ENCODE measurements around the gene SLC29A4. TPM values are rescaled to one million over a fixed set of nuclear protein-coding genes. Genes with fewer than 3 reads are reported as not detected.
"Not testable (repeated sequence)": the region's sequence is repeated elsewhere in the genome, so short reads cannot be mapped to it uniquely, and the experiment has no call there.

The SLC29A4 gene
- total RNA-seq, 1 experiment from 2014 or later = 43.1 TPM

DNA sequence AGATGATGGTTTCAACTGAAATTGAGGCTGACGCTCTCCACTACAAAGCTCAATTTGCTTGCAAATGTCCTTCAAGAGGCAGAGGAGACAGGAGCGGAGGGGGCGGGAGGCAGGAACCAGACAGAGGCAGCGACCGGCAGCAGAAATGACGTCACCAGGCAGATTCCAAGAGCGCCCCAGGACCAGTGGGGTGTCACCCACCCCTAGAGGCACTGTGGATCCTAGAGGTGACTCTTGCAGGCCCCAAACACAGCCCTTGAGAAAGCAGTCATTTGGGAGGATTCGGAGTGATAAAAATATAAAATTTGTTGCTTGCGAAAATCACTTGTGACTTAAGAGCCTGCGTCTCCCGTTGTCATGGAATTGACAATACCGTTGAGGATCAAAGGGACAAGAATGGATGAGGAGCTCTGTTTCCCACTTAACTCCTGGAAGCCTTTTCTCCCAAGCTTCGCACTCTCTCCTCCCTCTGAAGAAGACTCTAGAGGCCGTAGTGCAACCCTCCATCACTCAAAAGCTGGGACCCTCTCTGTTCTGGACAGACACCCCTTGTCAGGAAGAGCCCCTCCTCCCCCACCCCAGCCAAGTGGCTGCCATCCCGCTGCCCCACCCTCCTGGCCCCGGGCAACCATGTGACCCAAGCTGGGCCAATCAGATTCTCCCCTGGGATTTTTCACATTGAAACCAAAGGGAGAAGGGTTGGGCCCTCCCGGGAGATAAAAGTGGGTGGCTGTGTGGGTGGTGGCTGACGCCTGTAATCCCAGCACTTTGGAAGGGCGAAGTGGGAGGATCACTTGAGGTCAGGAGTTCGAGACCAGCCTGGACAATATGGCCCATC is 16.3 kb upstream of the SLC29A4 start:
- H3K4me1 ChIP-seq = peaks cover 6% of the 10 kb centered on the region; the same call in 1 of the 2 replicates
- H3K27ac ChIP-seq = no peak overlapping the region
- H3K27me3 ChIP-seq = no peaks in the 10 kb centered on the region
- peak overlapping the region; percentile 33; the same call in 1 of the 2 replicates for H3K4me3 ChIP-seq
- DNase-seq = peak; percentile 66 to 68
- no peaks in the 10 kb centered on the region for H3K9me3 ChIP-seq (replicated peaks)
- H3K36me3 ChIP-seq = no peaks in the 10 kb centered on the region

DNA sequence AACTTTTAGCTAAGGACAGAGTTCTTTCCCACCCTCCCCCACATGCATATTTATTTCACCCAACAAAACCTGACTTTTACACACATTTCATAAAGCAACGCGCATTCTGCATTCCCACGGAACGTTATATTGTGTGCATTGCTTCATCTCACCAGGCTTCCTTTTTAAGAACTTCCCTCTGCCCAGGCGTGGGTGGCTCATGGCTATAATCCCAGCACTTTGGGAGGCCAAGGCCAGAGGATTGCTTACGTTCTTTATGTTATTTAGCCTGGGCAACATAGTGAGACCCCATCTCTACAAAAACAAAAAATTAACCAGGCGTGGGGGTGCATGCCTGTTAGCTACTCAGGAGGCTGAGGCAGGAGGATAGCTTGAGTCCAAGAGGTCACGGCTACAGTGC is 14.9 kb upstream of the SLC29A4 start:
- not testable (repeated sequence) for H3K9me3 ChIP-seq (replicated peaks); DNase-seq; H3K36me3 ChIP-seq

DNA sequence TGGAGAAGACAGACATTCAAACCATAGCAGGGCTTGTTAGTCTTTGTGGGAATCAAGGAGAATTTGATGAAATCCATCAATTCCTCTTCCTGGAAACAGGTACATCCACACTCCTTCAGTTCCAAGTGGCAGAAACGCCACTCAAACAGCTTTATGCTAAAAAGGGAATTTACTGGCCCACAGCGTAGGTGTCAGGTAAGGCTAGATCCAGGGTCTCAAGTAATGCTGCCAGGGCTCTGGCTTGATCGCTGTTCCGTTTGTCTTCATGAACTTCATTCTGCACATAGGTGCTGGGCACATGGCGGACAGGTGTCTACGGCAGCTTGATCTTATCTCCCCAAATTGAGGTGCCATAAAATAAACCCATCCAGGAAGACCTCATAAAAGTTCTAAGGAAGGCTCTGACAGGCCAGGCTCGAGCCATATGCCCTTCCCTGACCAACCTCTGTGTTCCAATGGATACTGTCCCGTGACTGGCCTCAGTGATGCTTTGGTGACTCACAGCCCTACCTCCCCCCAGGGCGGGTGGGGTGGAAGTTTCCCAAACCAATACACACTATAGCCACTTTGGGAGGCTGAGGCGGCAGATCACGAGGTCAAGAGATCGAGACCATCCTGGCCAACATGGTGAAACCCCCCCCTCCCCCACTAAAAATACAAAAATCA is 12.6 kb upstream of the SLC29A4 start:
- H3K36me3 ChIP-seq; H3K27ac ChIP-seq; DNase-seq; H3K4me3 ChIP-seq; H3K4me1 ChIP-seq; H3K9me3 ChIP-seq (replicated peaks); H3K27me3 ChIP-seq: not testable (repeated sequence)

More for the DNA sequence above, 14.9 kb upstream of the SLC29A4 start:
- H3K27ac ChIP-seq, H3K27me3 ChIP-seq, H3K4me1 ChIP-seq, H3K4me3 ChIP-seq: not testable (repeated sequence)

DNA sequence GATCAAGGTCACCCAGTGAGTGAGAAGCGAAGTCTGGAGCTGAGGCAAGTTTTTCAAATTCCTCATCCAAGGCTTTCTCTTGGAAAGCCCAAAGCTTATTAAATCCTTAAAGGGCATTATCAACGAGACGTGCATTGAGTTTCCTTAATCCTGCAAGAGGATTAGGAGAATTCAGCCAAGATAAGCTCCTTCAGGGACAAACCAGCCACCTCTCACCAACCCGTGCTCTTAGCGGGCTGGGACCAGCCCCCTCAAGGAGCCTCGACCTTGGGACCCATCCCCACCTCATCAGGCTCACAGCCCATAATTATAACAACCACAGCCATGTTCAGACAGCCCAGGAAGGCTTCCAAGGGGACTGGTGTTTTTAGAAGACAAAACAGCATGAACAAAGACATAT is 12.0 kb upstream of the SLC29A4 start:
- H3K27me3 ChIP-seq = peaks cover 5% of the 10 kb centered on the region; the same call in 1 of the 2 replicates
- DNase-seq = no peak
- H3K27ac ChIP-seq = no peak overlapping the region
- no peaks in the 10 kb centered on the region for H3K9me3 ChIP-seq (replicated peaks)
- H3K36me3 ChIP-seq = no peaks in the 10 kb centered on the region
- no peak overlapping the region for H3K4me3 ChIP-seq
- H3K4me1 ChIP-seq = peaks cover 6% of the 10 kb centered on the region; the same call in 1 of the 2 replicates

DNA sequence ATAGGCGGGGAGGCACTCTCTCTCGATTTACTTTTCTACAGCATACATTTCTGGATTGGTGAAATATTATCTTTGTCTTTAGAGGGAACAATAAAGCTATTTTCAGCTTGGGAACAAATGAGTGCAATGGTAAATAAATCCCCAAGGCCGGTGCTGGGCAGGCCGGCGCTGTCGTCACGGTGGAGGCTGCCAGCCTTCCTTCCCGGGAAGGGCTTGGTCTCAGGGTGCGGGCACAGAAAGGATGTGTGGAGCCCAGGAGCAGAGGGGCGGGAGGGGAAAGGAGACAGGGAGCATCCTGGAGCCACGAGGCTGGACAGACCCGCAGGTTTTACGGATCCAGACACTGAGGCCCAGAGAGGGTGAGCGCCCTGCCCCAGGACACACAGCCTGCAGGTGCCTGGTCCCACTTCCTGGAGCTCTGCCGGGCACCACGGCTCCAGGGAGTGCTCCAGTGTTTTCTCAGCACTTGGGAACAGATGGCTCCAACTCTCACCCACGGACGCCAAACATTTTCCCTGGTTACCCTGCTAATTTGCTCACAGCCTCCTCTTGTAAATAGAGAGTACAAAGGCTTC is 8.8 kb upstream of the SLC29A4 start:
- not testable (repeated sequence) for H3K4me1 ChIP-seq; H3K4me3 ChIP-seq; H3K9me3 ChIP-seq (replicated peaks); DNase-seq; H3K27ac ChIP-seq; H3K36me3 ChIP-seq
- peaks cover 10% of the 10 kb centered on the region; the same call in 1 of the 2 replicates for H3K27me3 ChIP-seq

DNA sequence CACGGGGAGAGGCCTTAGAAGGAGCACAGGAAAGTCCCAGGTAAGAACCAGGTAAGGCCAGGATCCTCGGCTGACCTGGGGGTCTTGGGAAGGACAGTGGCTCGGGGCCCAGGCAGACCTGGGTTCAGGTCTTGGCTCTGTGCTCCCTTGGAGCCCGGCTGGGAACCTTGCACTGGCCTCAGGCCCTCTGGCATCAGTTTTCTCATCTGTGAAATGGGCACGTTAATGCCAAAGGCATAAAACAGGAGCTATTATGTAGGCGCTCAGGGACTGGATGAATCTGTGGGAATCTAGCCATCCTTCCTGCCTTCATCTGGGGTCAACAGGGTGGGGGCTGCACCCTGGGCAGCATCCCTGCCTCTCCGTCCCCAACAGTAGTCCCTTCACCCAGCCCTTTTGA is 8.3 kb upstream of the SLC29A4 start:
- Histone ChIP-seq H3K4me1 (no peaks in the 10 kb centered on the region), H3K4me3 (no peak overlapping the region), H3K27ac (no peak overlapping the region), H3K9me3 (replicated peaks) (no peaks in the 10 kb centered on the region), H3K36me3 (no peaks in the 10 kb centered on the region), H3K27me3 (peaks cover 10% of the 10 kb centered on the region; the same call in 1 of the 2 replicates)
- DNase-seq = no peak

DNA sequence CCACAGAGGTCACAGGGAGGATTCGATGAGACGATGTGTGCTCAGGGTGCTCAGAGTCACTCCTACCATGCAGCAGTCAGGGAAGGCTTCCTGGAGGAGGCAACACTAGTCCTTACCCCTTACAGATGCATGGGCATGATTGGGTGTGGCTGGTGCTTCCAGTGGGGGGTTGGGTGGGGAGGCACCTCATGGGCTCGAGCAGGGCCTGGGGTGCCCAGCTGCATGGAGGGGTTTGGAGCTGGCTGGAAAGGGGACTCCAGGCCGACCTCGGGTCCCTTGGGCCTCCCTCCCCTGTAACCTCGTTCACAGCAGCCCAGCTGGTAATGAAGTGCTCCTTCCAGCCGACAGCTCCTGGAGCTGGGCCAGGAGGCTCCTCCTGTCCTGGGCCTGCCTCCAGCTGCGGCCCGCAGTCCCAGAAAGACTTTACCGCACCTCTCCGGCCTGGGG is 7.7 kb upstream of the SLC29A4 start:
- DNase-seq = peak in 1 of 2 experiments; percentile 34
- not testable (repeated sequence) for H3K4me3 ChIP-seq; H3K9me3 ChIP-seq (replicated peaks); H3K4me1 ChIP-seq; H3K36me3 ChIP-seq; H3K27ac ChIP-seq
- peaks cover 10% of the 10 kb centered on the region; the same call in 1 of the 2 replicates for H3K27me3 ChIP-seq

DNA sequence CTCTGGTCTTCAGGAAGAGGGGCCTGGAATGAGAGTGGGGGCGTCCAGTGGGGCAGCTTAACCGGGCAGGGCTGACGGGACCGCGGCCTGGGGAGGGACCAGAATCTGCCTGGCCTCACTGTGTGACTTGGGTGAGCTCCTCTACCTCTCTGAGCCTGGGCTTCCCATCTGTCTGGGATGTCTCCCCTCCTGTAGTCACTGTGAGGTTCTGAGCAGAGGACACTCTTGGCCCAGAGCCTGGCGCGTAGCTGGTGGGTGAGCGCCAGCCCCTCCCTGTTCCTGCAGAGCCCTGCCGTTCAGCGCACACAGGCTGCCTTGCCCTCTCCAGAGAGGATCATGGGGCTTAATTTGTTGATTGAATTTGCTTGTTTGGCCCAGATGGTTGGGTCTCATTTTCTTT is 7.2 kb upstream of the SLC29A4 start:
- DNase-seq; H3K4me1 ChIP-seq; H3K36me3 ChIP-seq; H3K27ac ChIP-seq; H3K4me3 ChIP-seq; H3K9me3 ChIP-seq (replicated peaks): not testable (repeated sequence)
- H3K27me3 ChIP-seq = peaks cover 10% of the 10 kb centered on the region; the same call in 1 of the 2 replicates

DNA sequence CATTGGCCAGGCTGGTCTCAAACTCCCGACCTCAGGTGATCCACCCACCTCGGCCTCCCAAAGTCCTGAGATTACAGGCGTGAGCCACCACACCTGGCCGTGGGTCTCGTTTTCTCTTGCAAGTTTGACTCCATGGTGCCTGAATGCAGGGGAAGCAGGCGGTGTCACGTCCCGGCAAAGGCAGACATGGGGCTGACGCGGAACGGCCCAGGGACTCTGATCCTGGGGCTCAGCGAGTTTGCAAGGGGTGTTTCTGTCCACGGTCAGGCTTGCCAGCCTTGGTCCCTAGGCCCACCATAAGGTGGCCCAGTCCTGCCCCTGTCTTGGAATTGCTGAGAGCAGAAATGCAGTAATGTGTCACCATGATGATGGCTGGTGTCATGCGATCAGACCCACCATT is 6.6 kb upstream of the SLC29A4 start:
- not testable (repeated sequence) for H3K4me3 ChIP-seq; H3K9me3 ChIP-seq (replicated peaks); DNase-seq; H3K36me3 ChIP-seq; H3K27ac ChIP-seq; H3K4me1 ChIP-seq
- peaks cover 10% of the 10 kb centered on the region; the same call in 1 of the 2 replicates for H3K27me3 ChIP-seq

DNA sequence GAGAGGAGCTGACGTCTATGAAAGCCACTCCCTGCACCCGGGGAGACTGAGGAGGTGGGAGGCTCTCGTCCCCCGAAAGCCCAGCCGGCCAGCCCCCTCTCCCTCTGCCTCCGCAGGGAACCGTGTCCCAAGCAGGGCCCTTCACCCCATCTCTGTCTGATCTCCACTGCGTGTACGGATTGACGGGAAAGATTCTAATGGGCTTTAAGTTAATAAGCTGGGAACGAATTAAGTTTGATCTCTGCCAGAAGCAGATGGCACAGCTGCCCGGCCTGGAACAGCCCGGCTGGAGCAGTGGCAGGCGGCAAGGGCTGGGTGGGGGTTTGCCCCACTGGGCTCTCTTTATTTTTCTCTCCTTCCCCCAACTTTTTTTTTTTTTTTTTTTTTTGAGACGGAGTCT is 6.1 kb upstream of the SLC29A4 start:
- Histone ChIP-seq H3K4me3 (no peak overlapping the region), H3K27me3 (peaks cover 10% of the 10 kb centered on the region; the same call in 1 of the 2 replicates), H3K27ac (no peak overlapping the region), H3K9me3 (replicated peaks) (no peaks in the 10 kb centered on the region), H3K36me3 (no peaks in the 10 kb centered on the region), H3K4me1 (no peaks in the 10 kb centered on the region)
- DNase-seq = no peak

DNA sequence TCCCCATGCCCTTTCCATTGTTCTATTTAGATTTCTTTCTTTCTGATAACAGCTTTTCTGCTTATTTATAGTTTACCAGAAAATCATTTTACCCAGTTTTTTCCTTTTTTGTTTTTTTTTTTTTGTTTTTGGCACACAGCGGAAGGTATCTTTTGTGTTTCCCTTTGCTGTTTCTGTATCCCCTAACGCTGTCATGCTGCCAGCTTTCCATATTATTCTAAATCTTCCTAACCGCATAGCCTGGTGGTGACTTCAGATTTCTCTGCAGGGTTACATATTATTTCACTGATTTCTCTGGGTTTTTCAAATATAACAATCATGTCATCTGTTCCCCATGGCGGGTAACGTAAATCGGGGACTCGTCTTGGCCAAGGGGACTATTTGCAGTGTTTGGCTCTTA is 4.0 kb upstream of the SLC29A4 start:
- no peaks in the 10 kb centered on the region for H3K9me3 ChIP-seq (replicated peaks)
- no peak overlapping the region for H3K27ac ChIP-seq
- H3K36me3 ChIP-seq = no peaks in the 10 kb centered on the region
- peaks cover 10% of the 10 kb centered on the region; the same call in 1 of the 2 replicates for H3K27me3 ChIP-seq
- no peaks in the 10 kb centered on the region for H3K4me1 ChIP-seq
- no peak overlapping the region for H3K4me3 ChIP-seq
- DNase-seq = peak in 1 of 2 experiments; percentile 50

DNA sequence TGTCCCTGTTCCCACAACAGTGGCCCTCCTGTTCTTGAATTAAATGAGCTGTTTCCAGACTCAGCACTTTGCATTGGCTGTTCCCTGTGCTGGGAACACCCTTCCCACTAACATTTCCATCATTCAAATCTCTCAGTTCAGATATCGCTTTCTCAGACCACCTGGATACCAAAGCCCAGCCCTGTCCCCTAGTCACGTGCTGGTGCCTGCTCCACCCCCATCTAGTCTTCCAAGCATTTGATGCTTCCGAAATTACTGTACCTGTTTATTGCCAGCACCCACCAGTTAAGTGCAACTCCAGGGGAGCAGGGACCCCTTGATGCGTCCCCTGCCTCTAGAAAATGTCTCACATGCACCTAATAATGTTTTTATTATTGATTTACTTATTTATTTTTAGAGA is 3.0 kb upstream of the SLC29A4 start:
- Histone ChIP-seq H3K4me3 (no peak overlapping the region), H3K36me3 (no peaks in the 10 kb centered on the region), H3K4me1 (peaks cover 4% of the 10 kb centered on the region; the same call in 1 of the 2 replicates), H3K27me3 (peaks cover 6% of the 10 kb centered on the region; the same call in 1 of the 2 replicates), H3K9me3 (replicated peaks) (no peaks in the 10 kb centered on the region), H3K27ac (no peak overlapping the region)
- DNase-seq = no peak

DNA sequence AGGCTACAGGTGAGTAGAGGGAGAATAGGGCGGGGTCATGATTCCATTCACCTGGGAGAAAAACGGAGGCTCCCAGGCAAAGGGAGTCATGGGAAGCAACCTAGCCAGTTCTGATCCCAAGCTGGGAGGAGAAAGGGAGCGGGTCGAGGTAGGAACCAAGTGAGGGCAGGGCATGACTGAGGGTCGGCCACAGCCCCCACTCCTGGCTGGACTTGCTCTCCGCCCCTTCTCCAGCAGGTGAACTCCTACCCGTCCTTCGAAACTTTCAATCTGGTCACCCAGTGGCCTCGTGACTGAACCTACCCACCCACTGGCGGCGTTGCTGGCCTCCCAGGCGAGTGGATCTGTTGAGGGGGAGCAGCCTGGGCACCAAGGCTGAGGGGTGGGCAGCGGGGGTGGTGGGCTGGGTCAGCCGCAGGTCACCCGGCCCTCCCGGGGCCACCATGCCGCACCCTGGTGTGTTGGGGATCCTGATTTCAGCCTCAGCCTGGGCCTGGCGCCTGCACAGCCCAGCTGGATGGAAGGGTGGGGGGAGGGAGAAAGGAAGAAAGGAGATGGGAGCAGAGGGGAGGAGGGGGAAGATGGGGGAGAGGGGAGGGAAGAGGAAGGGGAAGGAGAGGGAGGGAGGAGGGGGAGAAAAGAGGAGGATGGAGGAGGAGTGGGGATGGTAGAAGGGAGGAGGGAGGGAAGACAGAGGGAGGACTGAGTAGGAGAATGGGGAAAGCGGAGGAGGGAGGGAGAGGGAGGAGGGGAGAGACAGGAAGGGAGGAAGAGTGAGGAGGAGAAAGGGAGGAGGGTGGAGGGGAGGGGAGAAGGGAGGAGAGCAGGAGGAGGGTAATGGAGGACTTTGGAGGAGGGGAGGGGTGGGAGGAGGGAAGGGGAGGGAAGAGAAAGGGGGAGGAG is 894 bp upstream of the SLC29A4 start:
- H3K4me3 ChIP-seq; H3K27ac ChIP-seq; DNase-seq; H3K27me3 ChIP-seq; H3K36me3 ChIP-seq; H3K9me3 ChIP-seq (replicated peaks); H3K4me1 ChIP-seq: not testable (repeated sequence)

Measured in SJCRH30 (cell line).